Keratinocyte (primary cell): ENCODE data around the gene TMEM86A.
"Not testable (repeated sequence)": the region's sequence is repeated elsewhere in the genome, so short reads cannot be mapped to it uniquely, and the experiment has no call there.

Experiments used
- CTCF ChIP-seq, 3 experiments: IDR thresholded peaks in 1 of 3; conservative IDR thresholded peaks in 1 of 3; optimal IDR thresholded peaks in 1 of 3; 2 replicates in 2 of 3; 3 replicates in 1 of 3; pipeline versions ENCODE3 to v1.5.1; 2011; ENCODE audit warnings: low read length in 3 of 3, mild to moderate bottlenecking in 3 of 3, moderate library complexity in 2 of 3, control low read depth in 1 of 3, inconsistent platforms in 1 of 3; ENCODE audit not compliant: insufficient read depth in 2 of 3; ENCODE audit errors: extremely low read depth in 1 of 3
- EZH2 ChIP-seq: IDR thresholded peaks from one replicate; pipeline ENCODE4 v1.6.1; 2012; ENCODE audit warnings: inconsistent platforms, mild to moderate bottlenecking, low read length, moderate library complexity

- not testable (repeated sequence) for TF ChIP-seq CTCF (optimal IDR thresholded peaks at IDR 0.05 in 1 of 3, IDR thresholded peaks at IDR 0.05 in 1 of 3, conservative IDR thresholded peaks at IDR 0.05 in 1 of 3; ENCODE audit: extremely low read depth in 1 of 3, insufficient read depth in 2 of 3, low read length in 3 of 3); EZH2
Measured at GRCh38 chr11:18691467-18692140, 7.0 kb upstream of the TMEM86A start.
